Measurements from ENCODE around the gene UBE2L5. TPM values are rescaled to one million over a fixed set of nuclear protein-coding genes. Genes with fewer than 3 reads are reported as not detected.
A peak's percentile ranks its signal among the peaks of the same experiment; 100 is the strongest.

The UBE2L5 gene
- total RNA-seq, 1 donor from 2014 or later = not detected

DNA sequence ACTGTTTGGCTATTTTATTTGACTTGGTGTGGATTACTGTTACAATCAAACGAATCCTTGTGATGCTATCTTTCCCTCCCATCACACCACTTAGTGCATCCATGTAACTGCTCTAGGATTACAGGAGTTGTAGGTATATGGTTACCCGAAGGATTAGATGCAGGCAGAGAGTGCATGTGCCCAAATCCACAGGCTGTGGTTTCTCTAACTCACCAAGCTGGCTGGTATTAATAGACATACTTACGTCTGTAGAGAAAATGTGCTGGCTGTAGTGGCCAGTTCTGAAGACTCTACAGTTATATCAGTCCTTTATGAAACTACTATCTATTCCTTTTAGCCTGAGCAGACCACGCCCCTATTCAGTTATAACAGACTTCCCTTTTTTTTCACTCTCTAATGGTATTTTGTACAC, 44.6 kb downstream of the UBE2L5 start:
- TF ChIP-seq, protein P1, sequence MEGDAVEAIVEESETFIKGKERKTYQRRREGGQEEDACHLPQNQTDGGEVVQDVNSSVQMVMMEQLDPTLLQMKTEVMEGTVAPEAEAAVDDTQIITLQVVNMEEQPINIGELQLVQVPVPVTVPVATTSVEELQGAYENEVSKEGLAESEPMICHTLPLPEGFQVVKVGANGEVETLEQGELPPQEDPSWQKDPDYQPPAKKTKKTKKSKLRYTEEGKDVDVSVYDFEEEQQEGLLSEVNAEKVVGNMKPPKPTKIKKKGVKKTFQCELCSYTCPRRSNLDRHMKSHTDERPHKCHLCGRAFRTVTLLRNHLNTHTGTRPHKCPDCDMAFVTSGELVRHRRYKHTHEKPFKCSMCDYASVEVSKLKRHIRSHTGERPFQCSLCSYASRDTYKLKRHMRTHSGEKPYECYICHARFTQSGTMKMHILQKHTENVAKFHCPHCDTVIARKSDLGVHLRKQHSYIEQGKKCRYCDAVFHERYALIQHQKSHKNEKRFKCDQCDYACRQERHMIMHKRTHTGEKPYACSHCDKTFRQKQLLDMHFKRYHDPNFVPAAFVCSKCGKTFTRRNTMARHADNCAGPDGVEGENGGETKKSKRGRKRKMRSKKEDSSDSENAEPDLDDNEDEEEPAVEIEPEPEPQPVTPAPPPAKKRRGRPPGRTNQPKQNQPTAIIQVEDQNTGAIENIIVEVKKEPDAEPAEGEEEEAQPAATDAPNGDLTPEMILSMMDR (IDR thresholded peaks at IDR 0.05; ENCODE audit: unreplicated experiment) = no peak
- no peaks in the 10 kb centered on the region for H3K9me3 Mint-ChIP-seq (ENCODE audit: unreplicated experiment)
- peak overlapping the region; percentile 98 for H3K4me3 Mint-ChIP-seq (ENCODE audit: unreplicated experiment)
- peaks cover 17% of the 10 kb centered on the region for H3K27me3 Mint-ChIP-seq (ENCODE audit: unreplicated experiment)
- DNase-seq (ENCODE audit: low spot score) = no peak
- H3K36me3 Mint-ChIP-seq (ENCODE audit: low read depth, unreplicated experiment) = peaks cover 5% of the 10 kb centered on the region
- peak overlapping the region; percentile 41 for H3K27ac Mint-ChIP-seq (ENCODE audit: unreplicated experiment)
- H3K4me1 Mint-ChIP-seq (ENCODE audit: unreplicated experiment) = peaks cover 22% of the 10 kb centered on the region

DNA sequence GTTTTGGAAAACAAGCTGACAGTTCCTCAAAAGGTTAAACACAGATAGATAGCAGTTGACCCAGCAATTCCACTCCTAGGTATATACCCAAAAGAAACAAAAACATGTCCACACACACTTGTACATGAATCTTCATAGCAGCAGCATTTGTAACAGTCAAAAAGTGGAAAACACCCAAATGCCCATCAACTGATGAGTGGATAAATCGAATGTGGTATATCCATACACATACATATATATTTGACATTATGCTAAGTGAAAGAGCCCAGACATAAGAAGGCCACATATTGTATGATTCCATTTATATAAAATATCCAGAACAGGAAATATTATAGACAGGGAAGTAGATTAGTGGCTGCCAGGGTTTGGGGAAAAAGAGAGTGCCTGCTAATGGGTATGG, 51.4 kb downstream of the UBE2L5 start:
- no peaks in the 10 kb centered on the region for H3K9me3 Mint-ChIP-seq (ENCODE audit: unreplicated experiment)
- TF ChIP-seq, protein P1 (IDR thresholded peaks at IDR 0.05; ENCODE audit: unreplicated experiment) = no peak
- no peaks in the 10 kb centered on the region for H3K36me3 Mint-ChIP-seq (ENCODE audit: low read depth, unreplicated experiment)
- no peak overlapping the region for H3K27ac Mint-ChIP-seq (ENCODE audit: unreplicated experiment)
- no peak for DNase-seq (ENCODE audit: low spot score)
- H3K4me3 Mint-ChIP-seq (ENCODE audit: unreplicated experiment) = no peak overlapping the region
- peaks cover 7% of the 10 kb centered on the region for H3K4me1 Mint-ChIP-seq (ENCODE audit: unreplicated experiment)
- peaks cover 2% of the 10 kb centered on the region for H3K27me3 Mint-ChIP-seq (ENCODE audit: unreplicated experiment)

DNA sequence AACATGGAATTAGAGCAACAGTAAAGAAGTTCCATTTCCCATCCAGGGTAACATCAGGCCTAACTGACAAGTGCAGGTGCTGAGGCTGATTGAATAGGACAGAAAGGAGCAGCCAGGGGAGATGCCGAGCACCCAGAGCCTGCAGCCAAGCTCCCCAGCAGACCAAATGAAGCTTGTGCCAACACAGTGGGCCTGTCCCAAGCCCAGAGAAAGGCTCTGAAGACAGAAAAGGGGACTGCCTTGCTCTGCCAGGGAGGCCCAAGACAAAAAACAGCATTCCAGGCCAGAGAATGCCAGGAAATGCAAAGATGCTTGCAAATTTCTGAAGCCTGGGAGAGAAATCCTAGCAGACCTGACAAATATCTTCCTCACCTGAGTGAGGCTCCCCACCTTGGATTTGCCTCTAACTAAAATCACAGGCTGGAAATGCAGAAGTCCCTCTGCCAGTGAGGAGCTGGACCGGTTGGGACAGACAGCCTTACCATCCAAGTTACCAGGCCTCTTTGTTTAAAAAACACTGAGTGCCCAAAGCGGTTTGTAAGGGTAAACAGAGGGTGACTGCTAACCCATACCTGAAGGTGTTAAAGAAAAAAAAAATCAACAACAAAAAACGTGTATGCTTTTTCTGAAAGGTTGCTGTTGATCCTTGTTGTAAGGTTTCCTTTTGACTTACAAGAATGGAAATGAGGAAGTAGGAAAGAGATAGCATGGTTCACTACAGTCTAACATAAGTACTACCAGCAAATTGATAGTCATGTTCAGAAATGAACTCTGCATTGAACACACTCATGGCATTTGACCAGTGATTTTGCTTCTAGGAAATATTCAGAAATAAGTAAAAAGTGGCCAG, 55.3 kb downstream of the UBE2L5 start:
- Mint-ChIP-seq H3K9me3 (ENCODE audit: unreplicated experiment) (no peaks in the 10 kb centered on the region), H3K4me1 (ENCODE audit: unreplicated experiment) (peaks cover 7% of the 10 kb centered on the region), H3K36me3 (ENCODE audit: low read depth, unreplicated experiment) (no peaks in the 10 kb centered on the region), H3K27me3 (ENCODE audit: unreplicated experiment) (no peaks in the 10 kb centered on the region), H3K4me3 (ENCODE audit: unreplicated experiment) (no peak overlapping the region), H3K27ac (ENCODE audit: unreplicated experiment) (no peak overlapping the region)
- TF ChIP-seq, protein P1 (IDR thresholded peaks at IDR 0.05; ENCODE audit: unreplicated experiment) = no peak
- DNase-seq (ENCODE audit: low spot score) = peak; percentile 8

Other genes with a start within 250 kb of the UBE2L5 start
- gene KATNAL1, start 114.9 kb upstream of the UBE2L5 start, total RNA-seq (ENCODE audit: unreplicated experiment) = 18.3 TPM
- 230 TPM for gene HMGB1, start 43.4 kb downstream of the UBE2L5 start, total RNA-seq (ENCODE audit: unreplicated experiment)
- gene USPL1, start 195.4 kb downstream of the UBE2L5 start, total RNA-seq (ENCODE audit: unreplicated experiment) = 21.1 TPM

All from endothelial cell (in vitro differentiated cells).